OCI-LY1 (cell line): ENCODE results near the gene C20orf173.
"Not testable (repeated sequence)": the region's sequence is repeated elsewhere in the genome, so short reads cannot be mapped to it uniquely, and the experiment has no call there.

Experiments used
- H2AFZ ChIP-seq: fragments of 200-600 bp; sonication (generic), shearing (Covaris generic); 2 replicates; pipeline ENCODE4 v1.6.0; 2014; ENCODE audit warnings: antibody characterized with exemption, mild to moderate bottlenecking, low read length
- H3F3A ChIP-seq: fragments of 200-600 bp; sonication (generic), shearing (Covaris generic); 2 replicates; pipeline ENCODE4 v1.6.0; 2014; ENCODE audit warnings: mild to moderate bottlenecking, antibody characterized with exemption, low read length, moderate library complexity; ENCODE audit not compliant: insufficient read depth
- H3K27ac ChIP-seq: fragments of 200-600 bp; sonication (generic); 2 replicates; pipeline ENCODE4 v1.5.1; 2014; ENCODE audit warnings: low read length, mixed run types, mild to moderate bottlenecking, low read depth; ENCODE audit not compliant: poor library complexity, severe bottlenecking
- H3K27me3 ChIP-seq: fragments of 200-600 bp; sonication (generic); 2 replicates; pipeline ENCODE4 v1.6.0; 2014; ENCODE audit warnings: antibody characterized with exemption, mild to moderate bottlenecking, low read length, moderate library complexity; ENCODE audit not compliant: insufficient read depth
- H3K36me3 ChIP-seq: fragments of 200-600 bp; sonication (generic); 2 replicates; pipeline ENCODE4 v1.6.1; 2014; ENCODE audit warnings: mild to moderate bottlenecking, antibody characterized with exemption, low read length, moderate library complexity, mixed read lengths; ENCODE audit not compliant: insufficient read depth
- H3K4me1 ChIP-seq: fragments of 200-600 bp; sonication (generic); 2 replicates; pipeline ENCODE4 v1.5.1; 2014; ENCODE audit warnings: mild to moderate bottlenecking, low read length, moderate library complexity; ENCODE audit not compliant: insufficient read depth, severe bottlenecking
- H3K4me2 ChIP-seq: fragments of 200-600 bp; sonication (generic), shearing (Covaris generic); 2 replicates; pipeline ENCODE4 v1.6.1; 2014; ENCODE audit warnings: low read length
- H3K4me3 ChIP-seq: fragments of 200-600 bp; sonication (generic); 2 replicates; pipeline ENCODE4 v1.5.1; 2014; ENCODE audit warnings: low read length, low read depth, mild to moderate bottlenecking, mixed read lengths; ENCODE audit not compliant: poor library complexity, severe bottlenecking
- H3K79me2 ChIP-seq: fragments of 200-600 bp; shearing (Covaris generic); 2 replicates; pipeline ENCODE4 v1.6.1; 2016; ENCODE audit warnings: mixed run types, low read length, mixed read lengths; ENCODE audit not compliant: insufficient read depth
- H3K9ac ChIP-seq: fragments of 200-600 bp; sonication (generic), shearing (Covaris generic); 2 replicates; pipeline ENCODE4 v1.6.1; 2014; ENCODE audit warnings: mild to moderate bottlenecking, low read length, mixed read lengths
- H3K9me2 ChIP-seq: fragments of 200-600 bp; sonication (generic), shearing (Covaris generic); 2 replicates; pipeline ENCODE4 v1.6.1; 2014; ENCODE audit warnings: low read depth, mild to moderate bottlenecking, low read length, mixed read lengths
- H3K9me3 ChIP-seq: fragments of 200-600 bp; shearing (Covaris generic); 2 replicates; pipeline ENCODE4 v1.6.1; 2014; ENCODE audit warnings: low read length, mixed read lengths
- H4K20me1 ChIP-seq: fragments of 200-600 bp; sonication (generic), shearing (Covaris generic); 2 replicates; pipeline ENCODE4 v1.6.0; 2016; ENCODE audit warnings: mild to moderate bottlenecking, low read length; ENCODE audit not compliant: insufficient read depth
- CTCF ChIP-seq: fragments of 200-600 bp; sonication (generic), shearing (Covaris generic); IDR thresholded peaks from 2 replicates; pipeline ENCODE4 v1.5.1; 2017; ENCODE audit warnings: mild to moderate bottlenecking, antibody characterized with exemption, low read length, moderate library complexity, mixed read lengths
- EZH2 ChIP-seq: fragments of 200-600 bp; sonication (generic), shearing (Covaris generic); IDR thresholded peaks from 2 replicates; pipeline ENCODE4 v1.8.0; 2017; ENCODE audit warnings: borderline replicate concordance, mixed run types, mild to moderate bottlenecking, antibody characterized with exemption, low read length, moderate library complexity, mixed read lengths

C20orf173 gene

GRCh38 chr20:35555951-35556645, 26.6 kb upstream of the C20orf173 start:
- Histone ChIP-seq H3K4me3 (no peak overlapping the region), H3K27me3 (no peaks in the 10 kb centered on the region), H3K4me1 (peaks cover 5% of the 10 kb centered on the region), H3K79me2 (no peaks in the 10 kb centered on the region), H3K4me2 (no peak overlapping the region), H3F3A (no peaks in the 10 kb centered on the region), H2AFZ (no peak overlapping the region), H3K9ac (no peak overlapping the region), H3K27ac (no peak overlapping the region), H3K36me3 (peaks cover 60% of the 10 kb centered on the region), H4K20me1 (no peaks in the 10 kb centered on the region), H3K9me3 (no peaks in the 10 kb centered on the region), H3K9me2 (no peaks in the 10 kb centered on the region)
- TF ChIP-seq EZH2 (no peak), CTCF (no peak)

GRCh38 chr20:35555461-35555860, 26.0 kb upstream of the C20orf173 start:
- H3K4me1 ChIP-seq, H3K79me2 ChIP-seq, H2AFZ ChIP-seq, H3K4me3 ChIP-seq, H4K20me1 ChIP-seq, H3K9me2 ChIP-seq, H3K4me2 ChIP-seq, H3K27me3 ChIP-seq, H3K9ac ChIP-seq, H3F3A ChIP-seq, H3K9me3 ChIP-seq, H3K27ac ChIP-seq: not testable (repeated sequence)
- H3K36me3 ChIP-seq: peaks cover 67% of the 10 kb centered on the region

- H3K9me2 ChIP-seq: no peaks in the 10 kb centered on the region
- H3K36me3 ChIP-seq: peaks cover 81% of the 10 kb centered on the region
- H3F3A ChIP-seq: no peaks in the 10 kb centered on the region
- no peaks in the 10 kb centered on the region for H3K4me1 ChIP-seq
- H3K4me2 ChIP-seq: no peak overlapping the region
- H4K20me1 ChIP-seq: no peaks in the 10 kb centered on the region
- no peaks in the 10 kb centered on the region for H3K79me2 ChIP-seq
- no peaks in the 10 kb centered on the region for H3K9me3 ChIP-seq
- H2AFZ ChIP-seq: no peak overlapping the region
- H3K9ac ChIP-seq: no peak overlapping the region
- no peak overlapping the region for H3K27ac ChIP-seq
- H3K27me3 ChIP-seq: no peaks in the 10 kb centered on the region
- TF ChIP-seq CTCF (no peak), EZH2 (no peak)
- no peak overlapping the region for H3K4me3 ChIP-seq
These were observed 23.5 kb upstream of the C20orf173 start for GRCh38 chr20:35552914-35553313.

GRCh38 chr20:35551503-35551902, 22.1 kb upstream of the C20orf173 start:
- no peak for TF ChIP-seq EZH2
- TF ChIP-seq CTCF: no peak

More at GRCh38 chr20:35551503-35551902, 22.1 kb upstream of the C20orf173 start:
- Histone ChIP-seq H3K4me1 (no peaks in the 10 kb centered on the region), H3K27me3 (no peaks in the 10 kb centered on the region), H3K4me2 (no peak overlapping the region), H3K27ac (no peak overlapping the region), H3K9me3 (no peaks in the 10 kb centered on the region), H3K36me3 (peaks cover 80% of the 10 kb centered on the region), H3K4me3 (no peak overlapping the region), H3F3A (no peaks in the 10 kb centered on the region), H4K20me1 (no peaks in the 10 kb centered on the region), H3K79me2 (no peaks in the 10 kb centered on the region), H3K9me2 (no peaks in the 10 kb centered on the region), H3K9ac (no peak overlapping the region), H2AFZ (no peak overlapping the region)
